DOHH2 (cell line): Measurements from ENCODE around the gene COX7C.

Source experiments
- CTCF ChIP-seq: fragments of 200-600 bp; sonication (generic); IDR thresholded peaks from one replicate; pipeline ENCODE4 v1.5.1; 2014; ENCODE audit warnings: antibody characterized with exemption, mild to moderate bottlenecking, low read depth, low read length; ENCODE audit not compliant: poor library complexity, severe bottlenecking
- EZH2phosphoT487 ChIP-seq: fragments of 200-600 bp; sonication (generic); IDR thresholded peaks from 2 replicates; pipeline ENCODE4 v1.6.1; 2017; ENCODE audit warnings: borderline replicate concordance, mild to moderate bottlenecking, antibody characterized with exemption, low read length, moderate library complexity, mixed read lengths

- TF ChIP-seq CTCF (no peak), EZH2phosphoT487 (no peak)
These were observed 32.2 kb downstream of the COX7C start for GRCh38 chr5:86649832-86650505.
